GM23248 (cell line): ENCODE measurements around the gene SIM1. TPM values are rescaled to one million over a fixed set of nuclear protein-coding genes. Genes with fewer than 3 reads are reported as not detected.

ENCODE experiments used
- DNase-seq: peaks from one replicate; pipeline ENCODE4 v3.0.0-alpha.2; 2015
- H2AFZ ChIP-seq: fragments of 200-600 bp; sonication (generic); 2 replicates; pipeline ENCODE4 v1.6.1; 2016; ENCODE audit warnings: antibody characterized with exemption
- H3F3A ChIP-seq: fragments of 200-600 bp; sonication (generic); 2 replicates; pipeline ENCODE4 v1.6.1; 2016; ENCODE audit warnings: mild to moderate bottlenecking, antibody characterized with exemption, mixed run types; ENCODE audit not compliant: insufficient read depth
- H3K27ac ChIP-seq: fragments of 200-600 bp; sonication (generic); 2 replicates; pipeline ENCODE4 v1.5.1; 2016; ENCODE audit warnings: mild to moderate bottlenecking
- H3K27me3 ChIP-seq: fragments of 200-600 bp; sonication (generic); replicated peaks from 2 replicates; pipeline ENCODE4 v1.6.1; 2016; ENCODE audit warnings: mild to moderate bottlenecking; ENCODE audit not compliant: insufficient read depth
- H3K36me3 ChIP-seq: fragments of 200-600 bp; sonication (generic); 2 replicates; pipeline ENCODE4 v1.6.1; 2016; ENCODE audit warnings: low read depth, mild to moderate bottlenecking
- H3K4me1 ChIP-seq: fragments of 200-600 bp; sonication (generic); 2 replicates; pipeline ENCODE4 v1.6.1; 2016; ENCODE audit warnings: mild to moderate bottlenecking; ENCODE audit not compliant: insufficient read depth
- H3K4me2 ChIP-seq: fragments of 200-600 bp; sonication (generic); one replicate; pipeline ENCODE4 v1.6.1; 2016; ENCODE audit warnings: mild to moderate bottlenecking; ENCODE audit not compliant: unreplicated experiment
- H3K4me3 ChIP-seq: fragments of 200-600 bp; sonication (generic); 2 replicates; pipeline ENCODE4 v1.5.1; 2016; ENCODE audit warnings: mild to moderate bottlenecking
- H3K79me2 ChIP-seq: fragments of 200-600 bp; sonication (generic); 2 replicates; pipeline ENCODE4 v1.6.1; 2016; ENCODE audit warnings: mild to moderate bottlenecking; ENCODE audit not compliant: insufficient read depth
- H3K9ac ChIP-seq: fragments of 200-600 bp; sonication (generic); 2 replicates; pipeline ENCODE4 v1.6.1; 2016; ENCODE audit warnings: mild to moderate bottlenecking
- H3K9me2 ChIP-seq: fragments of 200-600 bp; sonication (generic); 2 replicates; pipeline ENCODE4 v1.6.1; 2016; ENCODE audit warnings: mixed run types, mild to moderate bottlenecking, moderate library complexity; ENCODE audit not compliant: insufficient read depth
- H3K9me3 ChIP-seq: fragments of 200-600 bp; sonication (generic); one replicate; pipeline ENCODE4 v1.6.1; 2017; ENCODE audit warnings: low read depth
- H4K20me1 ChIP-seq: fragments of 200-600 bp; sonication (generic); 2 replicates; pipeline ENCODE4 v1.6.0; 2016; ENCODE audit not compliant: insufficient read depth
- EZH2 ChIP-seq: fragments of 200-600 bp; sonication (generic); IDR thresholded peaks from 2 replicates; pipeline ENCODE4 v1.6.1; 2018; ENCODE audit warnings: antibody characterized with exemption, mild to moderate bottlenecking; ENCODE audit not compliant: insufficient read depth, poor library complexity, severe bottlenecking
- EZH2phosphoT487 ChIP-seq: fragments of 200-600 bp; sonication (generic); IDR thresholded peaks from 2 replicates; pipeline ENCODE4 v1.6.1; 2018; ENCODE audit warnings: antibody characterized with exemption, moderate library complexity, mild to moderate bottlenecking, low read depth; ENCODE audit not compliant: insufficient read depth
- WGBS, 2 experiments: methylation state at CpG; one replicate each; pipeline ENCODE4 v1.1.6; 2015 to 2017; ENCODE audit warnings: low lambda C conversion rate in 2 of 2, low coverage in 1 of 2; ENCODE audit errors: missing lambda C conversion rate in 2 of 2; 5-methylcytosine and 5-hydroxymethylcytosine counted together
- in situ Hi-C: fragments of 300-500 bp; cut with MboI; formaldehyde crosslinking; loops from 2 replicates; pipeline ENCODE4 v1.15.0; 2020
- polyA plus RNA-seq: library from polyadenylated mRNA; unstranded; fragments of >200 nt; fragmentation: Nextera tagmentation; extraction: Ambion mirVana; gene quantifications from 2 replicates; pipeline ENCODE4 v1.2.1, GENCODE V29; 2016
- total RNA-seq: library from RNA; depleted of rRNA; stranded (reverse); fragments of >200 nt; shearing (Covaris generic); gene quantifications from 2 replicates; pipeline ENCODE4 v1.2.3, GENCODE V29; 2014

The SIM1 gene
- total and polyA plus RNA-seq, 2 experiments from 2014 or later: 1.5 to 1.6 TPM

- Histone ChIP-seq H3K9me2 (no peaks in the 10 kb centered on the region), H4K20me1 (no peaks in the 10 kb centered on the region), H3K36me3 (no peaks in the 10 kb centered on the region), H3K79me2 (no peaks in the 10 kb centered on the region), H3K4me1 (no peaks in the 10 kb centered on the region), H3K4me3 (no peak overlapping the region), H2AFZ (no peak overlapping the region), H3F3A (no peaks in the 10 kb centered on the region), H3K9me3 (no peaks in the 10 kb centered on the region), H3K4me2 (no peak overlapping the region), H3K27ac (no peak overlapping the region), H3K9ac (no peak overlapping the region), H3K27me3 (no peaks in the 10 kb centered on the region)
- WGBS, 2 experiments: 73 to 79% methylated on average over 3 of the region's 3 CpGs
- TF ChIP-seq EZH2phosphoT487 (no peak), EZH2 (no peak)
- in situ Hi-C loops: no loop called here
- DNase-seq: no peak
Measured at GRCh38 chr6:100452998-100453397, 11.7 kb downstream of the SIM1 start.

- H3K27me3 ChIP-seq: no peaks in the 10 kb centered on the region
- in situ Hi-C loops: no loop called here
Measured at GRCh38 chr6:100451577-100451976, 13.1 kb downstream of the SIM1 start.

GRCh38 chr6:100449239-100449691, 15.5 kb downstream of the SIM1 start:
- Histone ChIP-seq H3K27ac (no peak overlapping the region), H3K4me2 (no peak overlapping the region), H3F3A (no peaks in the 10 kb centered on the region), H3K9me3 (no peaks in the 10 kb centered on the region), H3K9me2 (no peaks in the 10 kb centered on the region), H3K4me1 (no peaks in the 10 kb centered on the region), H2AFZ (no peak overlapping the region), H4K20me1 (no peaks in the 10 kb centered on the region), H3K4me3 (no peak overlapping the region), H3K27me3 (no peaks in the 10 kb centered on the region), H3K9ac (no peak overlapping the region), H3K79me2 (no peaks in the 10 kb centered on the region), H3K36me3 (no peaks in the 10 kb centered on the region)
- in situ Hi-C loops: no loop called here
- no peak for DNase-seq
- no peak for TF ChIP-seq EZH2
- TF ChIP-seq EZH2phosphoT487: no peak
- WGBS, 2 experiments: 96 to 97% methylated on average over 38 of the region's 38 CpGs

More at GRCh38 chr6:100451577-100451976, 13.1 kb downstream of the SIM1 start:
- Histone ChIP-seq H3K79me2 (no peaks in the 10 kb centered on the region), H4K20me1 (no peaks in the 10 kb centered on the region), H3K9me3 (no peaks in the 10 kb centered on the region), H3K9me2 (no peaks in the 10 kb centered on the region), H2AFZ (no peak overlapping the region), H3K4me2 (no peak overlapping the region), H3K4me1 (no peaks in the 10 kb centered on the region), H3K9ac (no peak overlapping the region), H3F3A (no peaks in the 10 kb centered on the region), H3K4me3 (no peak overlapping the region), H3K27ac (no peak overlapping the region), H3K36me3 (no peaks in the 10 kb centered on the region)
- TF ChIP-seq EZH2phosphoT487 (no peak), EZH2 (no peak)
- WGBS, 2 experiments: 91 to 100% methylated on average over 1 of the region's 1 CpG
- no peak for DNase-seq

GRCh38 chr6:100447900-100448748, 16.6 kb downstream of the SIM1 start:
- no peak for TF ChIP-seq EZH2phosphoT487
- TF ChIP-seq EZH2: no peak
- Histone ChIP-seq H3K9me2 (no peaks in the 10 kb centered on the region), H3K9me3 (no peaks in the 10 kb centered on the region), H2AFZ (no peak overlapping the region), H3K4me1 (peaks cover 5% of the 10 kb centered on the region; the same call in 1 of the 2 replicates), H3K36me3 (no peaks in the 10 kb centered on the region), H4K20me1 (no peaks in the 10 kb centered on the region), H3K9ac (no peak overlapping the region), H3K27me3 (no peaks in the 10 kb centered on the region), H3K4me2 (no peak overlapping the region), H3K4me3 (no peak overlapping the region), H3K79me2 (no peaks in the 10 kb centered on the region), H3K27ac (no peak overlapping the region), H3F3A (no peaks in the 10 kb centered on the region)
- WGBS, 2 experiments: 95 to 96% methylated on average over 47 of the region's 47 CpGs
- in situ Hi-C loops: no loop called here
- DNase-seq: no peak
